GF-D8 (cell line): ENCODE data around the gene EPS15.
"Not testable (repeated sequence)": the region's sequence is repeated elsewhere in the genome, so short reads cannot be mapped to it uniquely, and the experiment has no call there.

Experiments used
- DNase-seq: peaks from one replicate; lab custom pipeline; 2025; lab: John Stamatoyannopoulos, UW

The EPS15 gene

GRCh38 chr1:51542158-51542953, 23.3 kb upstream of the EPS15 start:
- no peak for DNase-seq

DNA sequence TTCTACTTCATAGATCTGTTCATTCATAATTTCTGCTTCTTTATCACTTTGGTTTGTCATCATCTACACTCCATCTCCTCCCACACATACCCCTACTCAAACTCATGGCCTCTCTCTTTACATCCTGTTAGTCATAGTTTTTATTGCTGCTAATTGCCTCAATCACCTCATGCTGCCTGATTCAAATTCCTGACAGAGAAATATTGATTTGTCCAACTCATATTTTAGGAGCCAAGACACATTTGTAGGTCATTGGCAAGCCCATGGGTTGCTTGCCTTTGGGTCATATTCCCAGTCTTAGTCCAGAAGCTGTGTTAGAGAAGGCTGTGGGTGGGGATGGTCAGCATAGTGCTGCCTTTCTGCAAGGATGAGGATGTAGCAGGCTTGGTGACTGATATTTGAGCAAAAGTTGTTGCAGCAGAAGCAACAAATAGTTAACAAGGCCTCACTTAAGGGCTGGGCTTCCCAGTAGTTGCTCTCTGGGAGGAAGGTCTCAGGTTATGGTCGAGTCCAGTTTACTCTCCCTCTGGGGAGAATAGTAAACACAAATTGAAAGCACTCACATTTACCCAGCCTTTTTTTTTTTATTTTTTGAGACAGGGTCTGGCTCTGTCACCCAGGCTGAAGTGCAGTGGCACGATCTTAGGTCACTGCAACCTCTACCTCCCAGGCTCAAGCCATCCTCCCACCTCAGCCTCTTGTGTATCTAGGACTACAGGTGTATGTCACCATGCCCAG, 22.4 kb upstream of the EPS15 start:
- DNase-seq = no peak

- no peak for DNase-seq
Observed at GRCh38 chr1:51537568-51537967, 18.5 kb upstream of the EPS15 start.

DNA sequence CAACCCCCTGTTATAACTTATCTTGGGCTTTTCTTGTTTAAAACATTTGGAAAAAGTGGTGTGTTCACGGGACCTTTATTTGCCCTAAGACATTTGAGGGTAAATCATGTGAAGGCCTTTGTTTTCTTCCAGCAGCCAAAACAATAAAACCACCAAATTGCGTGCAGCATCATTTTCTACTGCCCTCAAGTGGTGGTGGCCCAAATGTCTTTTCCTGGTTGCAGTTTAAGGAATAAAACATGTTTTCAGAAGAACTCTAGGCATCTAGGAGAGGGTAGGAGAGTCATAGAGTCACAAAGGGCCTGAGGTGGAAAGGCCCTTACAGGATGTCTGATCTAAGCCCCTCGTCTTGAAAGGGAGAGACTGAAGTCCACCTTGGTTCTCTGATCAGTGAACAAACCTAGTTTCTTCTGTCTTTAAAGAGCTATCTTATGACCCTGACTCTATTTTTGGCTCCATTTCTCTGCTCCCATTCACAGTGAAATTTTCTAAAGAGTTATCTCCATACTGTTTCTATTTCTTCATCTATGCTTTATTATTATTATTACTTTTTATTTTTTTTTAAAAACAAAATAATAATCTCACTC, 16.0 kb upstream of the EPS15 start:
- DNase-seq = no peak

GRCh38 chr1:51534447-51534846, 15.4 kb upstream of the EPS15 start:
- DNase-seq = no peak

DNA sequence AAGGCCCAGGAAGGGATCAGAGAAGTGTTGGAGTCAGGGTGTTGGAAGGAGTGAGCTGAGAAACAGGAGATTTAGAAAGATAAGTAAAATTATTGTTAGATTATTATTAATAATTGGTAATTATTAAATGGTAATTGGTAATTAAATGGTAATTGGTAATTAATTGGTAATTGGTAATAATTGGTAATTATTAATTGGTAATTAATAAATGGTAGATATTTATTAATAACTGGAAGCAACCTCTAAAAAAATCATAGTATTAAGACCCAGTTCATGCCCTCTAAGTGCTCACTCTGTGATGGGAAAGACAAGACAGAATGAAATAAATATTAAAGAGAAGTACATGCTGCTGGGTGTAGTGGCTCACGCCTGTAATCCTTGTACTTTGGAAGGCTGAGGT, 13.8 kb upstream of the EPS15 start:
- DNase-seq = no peak

GRCh38 chr1:51530447-51530846, 11.4 kb upstream of the EPS15 start:
- not testable (repeated sequence) for DNase-seq

- DNase-seq = no peak
Observed at GRCh38 chr1:51527144-51527543, 8.1 kb upstream of the EPS15 start.

DNA sequence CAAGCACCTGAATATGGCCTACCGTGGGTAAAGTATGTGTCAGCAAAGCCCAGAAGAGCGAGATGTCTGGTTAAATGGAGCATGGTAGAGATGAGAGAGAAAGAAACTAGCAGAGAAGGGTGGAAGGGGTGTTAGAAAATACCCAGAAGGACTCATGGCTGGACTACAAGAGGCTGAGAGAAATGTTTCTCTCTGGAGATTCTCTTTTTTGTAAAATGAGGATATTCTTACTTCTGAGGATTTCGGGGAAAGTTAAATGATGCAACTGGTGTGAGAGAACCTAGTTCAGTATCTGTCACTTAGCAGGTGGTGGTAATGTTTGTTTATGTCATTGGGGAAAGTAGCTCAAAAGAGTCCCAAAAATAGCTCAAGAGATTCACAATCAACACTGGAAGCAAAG, 7.2 kb upstream of the EPS15 start:
- DNase-seq = no peak

DNA sequence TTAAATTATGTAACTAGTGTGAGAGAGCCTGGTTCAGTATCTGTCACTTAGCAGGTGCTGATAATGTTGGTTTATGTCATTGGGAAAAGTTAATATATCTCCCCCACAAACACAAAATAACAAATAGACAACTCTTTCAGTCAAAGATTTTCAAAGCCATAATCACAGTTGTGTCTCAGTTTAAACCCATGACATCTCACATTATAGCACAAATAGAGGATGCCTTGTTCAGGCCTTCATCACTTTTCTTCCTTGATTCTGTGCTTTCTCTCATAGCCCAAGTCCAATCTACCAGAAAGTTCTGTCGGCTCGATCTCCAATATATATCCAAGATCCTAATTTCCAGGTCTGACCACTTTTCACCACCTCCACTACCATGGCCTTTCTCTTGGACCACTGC, 6.2 kb upstream of the EPS15 start:
- DNase-seq = no peak

DNA sequence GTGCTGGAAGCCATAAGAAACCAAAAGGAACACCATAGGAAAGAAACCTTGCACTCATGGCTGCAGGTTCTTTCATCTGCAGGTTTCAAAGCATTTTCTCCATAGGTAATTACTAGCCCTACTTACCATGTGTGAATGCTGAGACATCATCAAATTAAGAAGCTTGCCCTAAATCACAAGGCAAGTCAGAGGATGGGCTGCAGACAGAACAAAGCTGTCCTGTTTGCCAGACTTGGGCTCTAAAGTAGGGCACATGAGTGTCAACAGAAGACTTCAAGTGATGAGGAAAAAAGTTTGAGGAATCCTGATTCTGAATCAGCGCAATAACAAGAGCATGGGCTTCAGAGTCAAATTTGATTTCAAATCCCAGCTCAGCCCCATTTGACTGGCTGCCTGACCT, 5.8 kb upstream of the EPS15 start:
- DNase-seq = no peak

- DNase-seq = no peak
Observed at GRCh38 chr1:51523931-51524330, 4.9 kb upstream of the EPS15 start.

DNA sequence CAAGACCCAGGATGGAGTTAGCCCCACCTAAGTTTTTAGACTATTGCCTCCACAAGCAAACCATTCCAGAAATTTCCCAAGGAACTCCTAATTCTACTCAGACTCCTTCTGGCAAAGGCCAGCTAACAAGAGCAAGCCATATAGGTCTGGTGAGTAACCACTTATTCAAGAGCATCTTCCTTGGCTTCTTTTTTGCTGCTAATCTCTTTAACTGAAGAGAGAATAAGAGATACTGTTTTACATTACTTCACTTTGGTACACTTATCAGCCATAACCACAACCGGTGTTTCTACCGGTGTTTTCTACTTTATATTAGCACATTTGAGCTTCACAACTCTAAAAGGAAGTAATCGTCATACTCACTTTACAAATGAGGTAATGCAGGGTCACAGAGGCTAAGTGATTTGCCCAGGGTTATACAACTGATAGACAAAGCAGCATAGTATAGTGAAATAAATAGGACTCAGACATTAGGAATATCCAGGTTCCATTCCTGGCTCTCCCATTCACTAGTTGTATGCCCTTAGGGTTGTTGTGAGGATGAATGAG, 1.7 kb upstream of the EPS15 start:
- DNase-seq = no peak

DNA sequence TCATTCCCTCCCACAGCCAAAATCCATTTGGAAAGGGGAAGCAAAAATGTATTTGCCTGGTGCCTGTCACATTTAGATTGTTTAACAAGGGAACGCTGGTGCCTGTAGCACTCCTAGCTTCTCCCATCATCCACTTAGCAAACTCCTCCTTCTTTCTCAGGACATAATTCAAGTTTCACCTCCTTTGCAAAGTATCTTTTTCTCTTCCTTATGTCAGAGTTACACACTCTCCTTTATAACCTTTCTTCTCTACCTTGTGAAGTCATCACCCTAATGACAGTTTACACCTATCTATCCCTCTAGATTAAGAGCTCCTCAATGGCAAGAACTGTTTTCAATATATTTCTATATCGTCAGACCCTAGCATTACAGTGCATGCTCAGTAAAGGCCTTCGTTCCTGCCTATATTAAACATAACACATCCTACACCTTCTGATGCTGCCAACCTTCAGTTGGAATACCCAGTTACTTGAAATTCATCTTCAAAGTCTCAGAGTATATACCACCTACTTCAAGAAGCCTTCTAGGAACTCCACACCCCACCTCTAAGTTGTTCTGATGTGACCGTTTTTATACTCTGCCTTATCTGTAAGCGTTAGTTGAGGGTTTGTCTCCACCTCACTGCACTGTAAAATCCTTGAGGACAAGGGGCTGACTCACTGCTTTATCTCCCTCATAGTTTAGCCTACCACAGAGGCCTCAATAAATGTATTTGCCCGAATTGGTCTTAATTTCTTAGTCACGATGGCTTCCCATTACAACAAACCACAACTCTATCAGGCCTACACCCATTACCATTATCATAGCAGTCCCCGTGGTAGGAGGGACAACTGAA, 1.0 kb upstream of the EPS15 start:
- no peak for DNase-seq

DNA sequence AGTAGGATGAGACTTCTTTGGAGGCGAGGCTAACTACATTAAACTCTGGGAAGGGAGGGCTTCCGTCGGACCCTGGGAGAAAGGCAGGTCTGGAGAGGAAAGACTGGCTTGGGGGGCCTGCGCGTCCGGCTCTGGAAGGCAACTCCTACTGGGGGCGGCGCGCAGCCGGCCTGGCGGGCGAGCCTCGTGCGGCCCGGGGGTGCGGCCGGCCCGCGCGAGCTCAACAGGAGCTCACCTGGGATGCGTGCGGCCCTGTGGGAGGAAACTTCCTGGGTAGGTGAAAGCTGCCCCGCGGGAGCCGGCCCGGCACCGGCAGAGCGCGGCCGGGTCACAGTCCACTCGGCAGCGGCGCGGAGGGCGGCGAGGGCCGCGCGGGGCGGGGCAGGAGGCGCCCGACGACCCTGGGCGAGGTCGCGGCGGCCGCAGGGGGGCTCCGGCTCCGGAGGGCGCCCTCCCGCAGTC, 449 bp downstream of the EPS15 start:
- DNase-seq = no peak

DNA sequence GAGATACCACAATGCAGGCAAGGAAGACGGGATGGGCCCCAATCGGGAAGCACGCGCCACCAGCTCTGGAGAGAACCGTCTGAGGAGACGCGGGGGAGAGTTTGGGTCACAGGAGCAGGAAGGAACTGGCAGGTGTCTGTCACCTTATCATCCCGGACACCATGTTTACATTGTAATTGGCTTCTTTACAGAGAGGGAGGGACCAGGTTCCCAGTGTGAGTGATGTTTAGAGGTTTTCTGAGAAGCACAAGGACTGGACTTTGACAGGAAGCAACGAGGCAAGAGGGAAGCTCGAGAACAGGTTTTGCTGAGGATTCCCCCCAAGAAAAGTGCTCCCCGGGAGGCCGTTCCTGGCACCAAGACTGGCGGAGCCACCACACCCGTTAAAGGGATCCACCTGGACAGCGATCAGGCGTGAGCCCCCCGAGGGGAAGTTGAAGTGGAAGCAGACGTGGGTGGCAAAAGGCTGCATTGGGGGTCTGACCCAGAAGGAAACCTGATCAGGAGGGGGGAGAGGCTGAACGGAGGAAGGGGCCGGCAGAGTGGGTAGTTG, 957 bp downstream of the EPS15 start:
- DNase-seq = peak; percentile 65

DNA sequence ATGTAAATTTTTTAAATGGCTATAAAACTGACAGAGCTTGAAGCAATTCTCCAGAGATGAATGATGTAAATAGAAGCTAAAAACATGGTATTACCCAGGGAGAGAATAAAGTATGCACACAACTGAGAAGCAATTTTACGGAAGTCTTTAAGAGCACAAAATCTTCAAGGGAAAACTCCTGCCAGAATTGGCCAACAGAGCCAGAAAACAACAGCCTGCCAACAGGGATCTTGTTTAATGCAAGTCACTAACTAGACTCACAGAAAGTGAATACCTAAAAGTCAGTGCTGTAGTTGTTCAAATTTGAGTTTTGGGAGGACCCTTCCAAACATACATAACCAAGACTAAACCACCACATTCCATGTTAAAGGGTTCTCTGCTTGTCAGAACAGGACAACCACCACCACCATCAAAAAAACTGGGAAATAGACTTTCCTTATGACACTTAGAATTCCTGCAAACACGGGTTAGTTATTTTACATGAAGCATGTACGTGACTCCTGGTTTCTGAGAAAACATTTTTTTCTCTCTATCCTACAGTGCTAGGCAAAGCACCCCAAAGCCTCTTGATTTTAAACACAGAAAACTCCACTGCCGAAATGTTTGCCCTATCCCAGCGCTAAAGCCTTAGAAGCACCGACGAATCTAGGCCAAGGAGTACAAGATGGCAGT, 1.6 kb downstream of the EPS15 start:
- no peak for DNase-seq

DNA sequence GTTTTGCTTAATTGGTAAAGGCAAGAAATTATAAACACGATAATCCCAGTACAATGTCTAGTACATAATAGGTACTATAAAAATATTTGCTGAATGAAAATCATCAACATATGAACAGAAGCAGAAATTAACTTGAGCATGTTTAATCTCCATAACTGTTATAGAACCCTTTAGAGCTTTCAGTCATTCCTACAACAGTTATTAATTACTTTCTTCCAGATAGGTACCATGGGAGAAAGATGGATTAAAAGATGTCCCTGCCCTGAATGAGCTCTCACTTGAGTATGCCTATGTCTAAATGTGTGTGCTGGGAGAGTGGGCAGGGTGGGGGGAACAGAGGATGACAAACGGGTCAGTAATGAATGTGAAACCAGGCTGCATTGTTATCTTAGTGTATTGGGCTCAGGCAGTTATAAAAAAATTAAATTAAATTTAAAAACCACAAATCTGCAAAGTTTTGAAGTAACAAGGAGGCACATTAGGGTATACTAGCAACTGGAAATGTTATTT, 2.4 kb downstream of the EPS15 start:
- no peak for DNase-seq

DNA sequence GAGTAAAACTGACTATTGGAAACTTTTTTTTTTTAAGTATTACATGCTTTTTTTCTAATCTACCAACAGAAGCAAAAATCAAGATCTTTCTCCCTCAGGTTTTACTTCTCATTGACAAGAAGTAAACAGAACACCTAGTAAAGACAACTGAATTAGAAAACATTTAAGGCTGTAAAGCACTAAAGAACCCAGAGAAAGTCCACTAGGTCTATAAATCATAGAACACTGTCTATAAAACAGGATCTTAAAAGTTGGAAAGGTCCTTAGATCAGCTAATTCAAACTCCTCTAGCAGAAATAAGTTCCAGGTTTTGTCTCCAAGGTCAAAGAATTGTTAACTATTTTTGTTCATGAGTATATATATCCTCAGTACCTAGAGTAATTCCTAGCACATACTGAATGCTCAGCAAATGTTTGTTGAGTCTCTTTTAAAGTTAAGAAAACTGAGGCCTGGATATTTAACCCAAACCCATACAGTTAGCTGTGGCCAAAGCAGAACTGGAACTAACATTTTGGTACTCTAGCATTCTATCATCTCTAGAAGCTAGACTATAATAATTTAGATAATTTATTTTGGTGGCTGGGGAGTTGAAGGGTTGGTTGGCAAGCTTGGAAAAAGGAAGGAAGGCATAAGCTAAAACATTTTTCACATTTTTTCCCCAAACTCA, 3.0 kb downstream of the EPS15 start:
- no peak for DNase-seq

GRCh38 chr1:51515312-51515960, 3.6 kb downstream of the EPS15 start:
- DNase-seq = no peak
